Measurements from ENCODE around the gene POLR3A. TPM values are rescaled to one million over a fixed set of nuclear protein-coding genes. Genes with fewer than 3 reads are reported as not detected.

The POLR3A gene
- total RNA-seq, 1 experiment from 2014 or later = 97.2 TPM

- H2AFZ ChIP-seq (ENCODE audit: low read length) = no peak overlapping the region
- TF ChIP-seq EZH2phosphoT487 (IDR thresholded peaks at IDR 0.05; ENCODE audit: borderline replicate concordance, low read length) (no peak), EZH2 (IDR thresholded peaks at IDR 0.05; ENCODE audit: low read length, unreplicated experiment) (no peak), CTCF (conservative IDR thresholded peaks at IDR 0.05; ENCODE audit: low read depth, low read length) (no peak)
- no peaks in the 10 kb centered on the region for H4K20me1 ChIP-seq (ENCODE audit: low read length)
- intact Hi-C loops (cut with micrococcal nuclease) = no loop called here
- DNase-seq = no peak
- no TSS peak for BruUV-seq (replicated peaks)
- H3K27ac ChIP-seq (ENCODE audit: low read length) = no peak overlapping the region
- no peaks in the 10 kb centered on the region for H3F3A ChIP-seq (ENCODE audit: low read length, unreplicated experiment)
- H3K9ac ChIP-seq (ENCODE audit: low read length) = no peak overlapping the region
- H3K9me3 ChIP-seq (ENCODE audit: low read length) = no peaks in the 10 kb centered on the region
- 0 out of 2 replicates have a peak, but pooled peaks cover under 1% of the 10 kb centered on the region for H3K9me2 ChIP-seq (replicated peaks; ENCODE audit: low read length)
- H3K79me2 ChIP-seq (ENCODE audit: low read length) = no peaks in the 10 kb centered on the region
- H3K4me1 ChIP-seq (ENCODE audit: insufficient read depth, low read length) = peaks cover 3% of the 10 kb centered on the region
- no peaks in the 10 kb centered on the region for H3K36me3 ChIP-seq (ENCODE audit: low read depth, low read length)
- H3K27me3 ChIP-seq (ENCODE audit: low read length) = no peaks in the 10 kb centered on the region
- H3K4me2 ChIP-seq (ENCODE audit: low read length) = no peak overlapping the region
- no peak for ATAC-seq
- no peak overlapping the region for H3K4me3 ChIP-seq (ENCODE audit: low read length)
- CTCF ChIA-PET = no interaction called here
- POLR2A ChIA-PET (ENCODE audit: unreplicated experiment) = interaction anchor here (0.6 kb wide), 1 partner anchor 27 kb away, joined by 5 read pairs; no protein-coding TSS in a partner anchor
These were observed 29.2 kb upstream of the POLR3A start for GRCh38 chr10:78058562-78058961.

GRCh38 chr10:78053211-78053868 is 24.0 kb upstream of the POLR3A start:
- intact Hi-C loops (cut with micrococcal nuclease) = no loop called here
- TF ChIP-seq CTCF (conservative IDR thresholded peaks at IDR 0.05; ENCODE audit: low read depth, low read length) (no peak), EZH2phosphoT487 (IDR thresholded peaks at IDR 0.05; ENCODE audit: borderline replicate concordance, low read length) (no peak), EZH2 (IDR thresholded peaks at IDR 0.05; ENCODE audit: low read length, unreplicated experiment) (no peak)
- Histone ChIP-seq H3K9me2 (replicated peaks; ENCODE audit: low read length) (no peaks in the 10 kb centered on the region), H3K36me3 (ENCODE audit: low read depth, low read length) (no peaks in the 10 kb centered on the region), H3K27me3 (ENCODE audit: low read length) (no peaks in the 10 kb centered on the region), H4K20me1 (ENCODE audit: low read length) (no peaks in the 10 kb centered on the region), H3F3A (ENCODE audit: low read length, unreplicated experiment) (no peaks in the 10 kb centered on the region), H3K4me2 (ENCODE audit: low read length) (peak overlapping the region; percentile 7), H3K79me2 (ENCODE audit: low read length) (no peaks in the 10 kb centered on the region), H3K9ac (ENCODE audit: low read length) (no peak overlapping the region), H3K9me3 (ENCODE audit: low read length) (no peaks in the 10 kb centered on the region), H3K4me3 (ENCODE audit: low read length) (no peak overlapping the region), H2AFZ (ENCODE audit: low read length) (peak overlapping the region; percentile 16; the same call in 1 of the 2 replicates), H3K4me1 (ENCODE audit: insufficient read depth, low read length) (peaks cover 9% of the 10 kb centered on the region), H3K27ac (ENCODE audit: low read length) (peak overlapping the region; percentile 12)
- no TSS peak for BruUV-seq (replicated peaks)
- ChIA-PET POLR2A (ENCODE audit: unreplicated experiment) (interaction anchor here (0.6 to 0.7 kb wide), 3 partner anchors 8 to 411 kb away, joined by 3 to 5 read pairs (median 3); no protein-coding TSS in a partner anchor), CTCF (no interaction called here)
- ATAC-seq (peak; percentile 85), DNase-seq (peak; percentile 78)

- BruUV-seq (replicated peaks) = no TSS peak
- Histone ChIP-seq H3K36me3 (ENCODE audit: low read depth, low read length) (no peaks in the 10 kb centered on the region), H4K20me1 (ENCODE audit: low read length) (no peaks in the 10 kb centered on the region), H3K4me2 (ENCODE audit: low read length) (no peak overlapping the region), H3K9me3 (ENCODE audit: low read length) (no peaks in the 10 kb centered on the region), H3K9me2 (replicated peaks; ENCODE audit: low read length) (no peaks in the 10 kb centered on the region), H3K27me3 (ENCODE audit: low read length) (no peaks in the 10 kb centered on the region), H3K27ac (ENCODE audit: low read length) (no peak overlapping the region), H3K79me2 (ENCODE audit: low read length) (no peaks in the 10 kb centered on the region), H3K4me1 (ENCODE audit: insufficient read depth, low read length) (peaks cover 9% of the 10 kb centered on the region), H3K9ac (ENCODE audit: low read length) (no peak overlapping the region), H3K4me3 (ENCODE audit: low read length) (no peak overlapping the region), H3F3A (ENCODE audit: low read length, unreplicated experiment) (no peaks in the 10 kb centered on the region), H2AFZ (ENCODE audit: low read length) (no peak overlapping the region)
- DNase-seq = no peak
- intact Hi-C loops (cut with micrococcal nuclease) = loop anchor here (5.0 to 10.0 kb wide), 4 partner anchors 407 to 1395 kb away; partner anchors contain the start of genes ZCCHC24 and ZMIZ1
- ChIA-PET POLR2A (ENCODE audit: unreplicated experiment) (interaction anchor here (0.5 to 0.6 kb wide), 2 partner anchors 63 to 150 kb away, joined by 4 to 6 read pairs; no protein-coding TSS in a partner anchor), CTCF (interaction anchor here (0.5 to 0.6 kb wide), 2 partner anchors 9 to 16 kb away, joined by 4 read pairs; no protein-coding TSS in a partner anchor)
- no peak for ATAC-seq
- no peak for TF ChIP-seq CTCF (conservative IDR thresholded peaks at IDR 0.05; ENCODE audit: low read depth, low read length)
- TF ChIP-seq EZH2 (IDR thresholded peaks at IDR 0.05; ENCODE audit: low read length, unreplicated experiment) = no peak
These were observed 20.5 kb upstream of the POLR3A start for GRCh38 chr10:78049851-78050250.

Measured in PC-3 (cell line).